Tongue (tissue), 3 donors: ENCODE measurements around the gene RTCB. TPM values are rescaled to one million over a fixed set of nuclear protein-coding genes. Genes with fewer than 3 reads are reported as not detected.

Experiments used
- DNase-seq: peaks from one replicate; pipeline ENCODE4 v3.0.0-alpha.2; 2015
- small RNA-seq: library from RNA; depleted of rRNA; stranded (forward); fragments of <200 nt; gene quantifications from one replicate; pipeline ENCODE3, GENCODE V24; 2014; ENCODE audit warnings: low replicate concordance
- total RNA-seq: library from RNA; depleted of rRNA; stranded (reverse); fragments of >200 nt; gene quantifications from one replicate; pipeline ENCODE4 v1.2.3, GENCODE V29; 2014

Gene RTCB
- total RNA-seq, 1 donor from 2014 or later, result 73.2 TPM

GRCh38 chr22:32339190-32340012 is 72.6 kb downstream of the RTCB start:
- no peak for DNase-seq

DNA sequence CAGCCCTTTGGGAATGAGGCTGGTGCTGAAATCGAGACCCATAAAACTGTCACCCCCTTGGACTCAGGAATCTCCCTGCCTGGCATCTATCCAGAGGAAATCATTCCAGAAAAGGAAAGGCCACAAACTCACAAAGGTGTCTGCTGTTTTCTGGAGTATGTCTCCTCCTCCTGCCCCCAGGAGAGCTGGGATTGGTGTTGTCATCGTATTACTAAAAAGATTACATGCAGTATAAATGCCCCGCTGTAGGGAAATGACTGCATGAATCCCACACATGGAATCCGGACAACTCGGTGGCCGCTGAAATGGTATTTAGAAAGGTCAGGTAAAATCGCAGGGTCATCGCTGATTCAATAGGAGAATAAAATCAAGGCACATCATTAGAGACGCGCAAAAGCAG is 73.3 kb downstream of the RTCB start:
- no peak for DNase-seq

Small RNA genes within 50 kb of the gene (small RNA-seq; reads per million reads assigned to genes)
- gene AL021937.2 (not detected), gene IGLVIVOR22-2 (not detected), gene RF02171 (not detected), gene RF02172 (not detected)

Other genes with a start within 250 kb of the RTCB start
- not detected for gene RFPL2, start 207.2 kb downstream of the RTCB start, total RNA-seq
- gene SLC5A4, start 156.9 kb downstream of the RTCB start, total RNA-seq, result not detected
- not detected for gene RFPL3, start 54.4 kb downstream of the RTCB start, total RNA-seq
- gene BPIFC, start 52.2 kb upstream of the RTCB start, total RNA-seq, result not detected
- 71.8 TPM for gene FBXO7, start 62.6 kb upstream of the RTCB start, total RNA-seq